Right atrium auricular region (tissue), 2 donors: ENCODE data around the gene ATP10A. TPM values are rescaled to one million over a fixed set of nuclear protein-coding genes. Genes with fewer than 3 reads are reported as not detected.

Experiments used
- DNase-seq: peaks from one replicate; pipeline ENCODE4 v3.0.0-alpha.2; 2019; ENCODE audit warnings: low spot score
- H3K27ac ChIP-seq, 2 donors: fragments of 200-600 bp; sonication (generic); 1 replicate in 1 of 2; 2 replicates in 1 of 2; pipeline ENCODE4 v1.5.1; 2016 to 2019
- H3K27me3 ChIP-seq, 2 donors: fragments of 200-600 bp; sonication (generic); one replicate each; pipeline versions ENCODE4 v1.5.1 to v1.6.0; 2017 to 2019
- H3K36me3 ChIP-seq: fragments of 200-600 bp; sonication (generic); one replicate; pipeline ENCODE4 v1.5.1; 2016
- H3K4me1 ChIP-seq, 2 donors: fragments of 200-600 bp; sonication (generic); one replicate each; pipeline versions ENCODE4 v1.5.1 to v1.6.0; 2017 to 2019
- H3K4me3 ChIP-seq, 2 donors: fragments of 200-600 bp; sonication (generic); 1 replicate in 1 of 2; 2 replicates in 1 of 2; pipeline ENCODE4 v1.5.1; 2017 to 2019; ENCODE audit warnings: mild to moderate bottlenecking in 1 of 2, moderate library complexity in 1 of 2
- H3K9me3 ChIP-seq, 2 donors: fragments of 200-600 bp; sonication (generic); one replicate each; pipeline ENCODE4 v1.5.1; 2019
- CTCF ChIP-seq, 2 donors: fragments of 200-600 bp; sonication (generic); IDR thresholded peaks; one replicate each; pipeline ENCODE4 v1.5.1; 2019; ENCODE audit warnings: antibody characterized with exemption in 2 of 2
- total RNA-seq, 2 donors: library from RNA; depleted of rRNA; stranded (reverse); fragments of >200 nt; gene quantifications; one replicate each; pipeline ENCODE4 v1.1.0, GENCODE V29; 2016

Gene ATP10A
- total RNA-seq, 2 donors from 2014 or later, result 3.2 to 6.0 TPM

- H3K36me3 ChIP-seq, result no peaks in the 10 kb centered on the region
- DNase-seq, result no peak
- H3K4me1 ChIP-seq, result peaks cover 0 to 16% of the 10 kb centered on the region in 2 donors
- no peaks in the 10 kb centered on the region for H3K27me3 ChIP-seq
- H3K9me3 ChIP-seq, result no peaks in the 10 kb centered on the region
- no peak overlapping the region for H3K4me3 ChIP-seq
- no peak overlapping the region for H3K27ac ChIP-seq
- TF ChIP-seq CTCF (IDR thresholded peaks at IDR 0.05), result no peak
These were observed 184.6 kb downstream of the ATP10A start for GRCh38 chr15:25678500-25678855.

GRCh38 chr15:25677719-25678499 is 185.2 kb downstream of the ATP10A start:
- Histone ChIP-seq H3K27me3 (no peaks in the 10 kb centered on the region), H3K4me1 (peaks cover 0 to 10% of the 10 kb centered on the region in 2 donors), H3K9me3 (no peaks in the 10 kb centered on the region), H3K27ac (no peak overlapping the region), H3K4me3 (no peak overlapping the region), H3K36me3 (no peaks in the 10 kb centered on the region)
- no peak for DNase-seq
- TF ChIP-seq CTCF (IDR thresholded peaks at IDR 0.05), result no peak

- H3K4me1 ChIP-seq, result peaks cover 0 to 8% of the 10 kb centered on the region in 2 donors
- H3K27ac ChIP-seq, result no peak overlapping the region
These were observed 187.1 kb downstream of the ATP10A start for GRCh38 chr15:25676070-25676469.

GRCh38 chr15:25675396-25675795 is 187.7 kb downstream of the ATP10A start:
- no peaks in the 10 kb centered on the region for H3K9me3 ChIP-seq
- peak overlapping the region; percentile 7 to 29 for H3K27ac ChIP-seq
- H3K4me1 ChIP-seq, result peaks cover 0 to 14% of the 10 kb centered on the region in 2 donors
- no peak for DNase-seq
- H3K36me3 ChIP-seq, result no peaks in the 10 kb centered on the region
- H3K4me3 ChIP-seq, result no peak overlapping the region
- TF ChIP-seq CTCF (IDR thresholded peaks at IDR 0.05), result no peak
- no peaks in the 10 kb centered on the region for H3K27me3 ChIP-seq

More at GRCh38 chr15:25676070-25676469, 187.1 kb downstream of the ATP10A start:
- no peak for DNase-seq
- Histone ChIP-seq H3K36me3 (no peaks in the 10 kb centered on the region), H3K9me3 (no peaks in the 10 kb centered on the region), H3K4me3 (no peak overlapping the region), H3K27me3 (no peaks in the 10 kb centered on the region)
- TF ChIP-seq CTCF (IDR thresholded peaks at IDR 0.05), result no peak

GRCh38 chr15:25674913-25675312 is 188.2 kb downstream of the ATP10A start:
- no peak overlapping the region for H3K4me3 ChIP-seq
- no peaks in the 10 kb centered on the region for H3K36me3 ChIP-seq
- DNase-seq, result peak; percentile 83
- H3K9me3 ChIP-seq, result no peaks in the 10 kb centered on the region
- no peaks in the 10 kb centered on the region for H3K27me3 ChIP-seq
- peaks cover 0 to 19% of the 10 kb centered on the region in 2 donors for H3K4me1 ChIP-seq
- TF ChIP-seq CTCF (IDR thresholded peaks at IDR 0.05), result no peak
- peak overlapping the region; percentile 15 to 45 for H3K27ac ChIP-seq

GRCh38 chr15:25673972-25674371 is 189.2 kb downstream of the ATP10A start:
- Histone ChIP-seq H3K27me3 (no peaks in the 10 kb centered on the region), H3K9me3 (no peaks in the 10 kb centered on the region), H3K36me3 (no peaks in the 10 kb centered on the region), H3K27ac (no peak overlapping the region), H3K4me3 (no peak overlapping the region), H3K4me1 (peaks cover 0 to 25% of the 10 kb centered on the region in 2 donors)
- no peak for DNase-seq
- no peak for TF ChIP-seq CTCF (IDR thresholded peaks at IDR 0.05)
